SK-N-SH (cell line): ENCODE measurements around the gene USP2. TPM values are rescaled to one million over a fixed set of nuclear protein-coding genes. Genes with fewer than 3 reads are reported as not detected.

ENCODE experiments used
- CTCF ChIA-PET: fragments of 300-600, 350-600 bp; formaldehyde crosslinking; extraction: SDS; loops from one replicate; lab custom pipeline; 2021; lab: Yijun Ruan, JAX
- POLR2A ChIA-PET: fragments of 350-600 bp; sonication (Branson Sonifier 250); formaldehyde crosslinking; extraction: SDS; loops from one replicate; lab custom pipeline; 2020; ENCODE audit warnings: antibody characterized with exemption, inconsistent platforms; lab: Yijun Ruan, JAX
- DNase-seq: peaks from one replicate; pipeline ENCODE4 v3.0.0; 2012
- H2AFZ ChIP-seq: fragments of 200-600 bp; sonication (generic); 2 replicates; pipeline ENCODE4 v1.8.1; 2016; ENCODE audit warnings: antibody characterized with exemption, mild to moderate bottlenecking, low read depth
- H3F3A ChIP-seq: fragments of 200-600 bp; sonication (generic); replicated peaks from 2 replicates; pipeline ENCODE3; 2016; ENCODE audit warnings: antibody characterized with exemption, mild to moderate bottlenecking; ENCODE audit not compliant: insufficient read depth
- H3K27ac ChIP-seq, 2 experiments: fragments of 200-500 bp in 1 of 2; fragments of 200-600 bp in 1 of 2; sonication (Bioruptor generic) in 1 of 2; sonication (generic), shearing (Covaris generic) in 1 of 2; 2 replicates each; pipeline versions ENCODE4 v1.5.1 to v1.6.1; 2014 to 2016; ENCODE audit warnings: low read depth in 2 of 2, inconsistent platforms in 1 of 2, low read length in 1 of 2, mild to moderate bottlenecking in 1 of 2, mixed read lengths in 1 of 2
- H3K27me3 ChIP-seq: fragments of 200-600 bp; sonication (generic), shearing (Covaris generic); 2 replicates; pipeline ENCODE4 v1.6.1; 2016; ENCODE audit warnings: mixed run types; ENCODE audit not compliant: insufficient read depth
- H3K36me3 ChIP-seq, 2 experiments: fragments of 200-500 bp in 1 of 2; fragments of 200-600 bp in 1 of 2; sonication (Bioruptor generic) in 1 of 2; sonication (generic) in 1 of 2; replicated peaks in 1 of 2; 2 replicates each; pipeline versions ENCODE3 to v1.5.1; 2014 to 2016; ENCODE audit warnings: low read length in 1 of 2, mild to moderate bottlenecking in 1 of 2; ENCODE audit not compliant: insufficient read depth in 2 of 2, control insufficient read depth in 1 of 2
- H3K4me1 ChIP-seq, 2 experiments: fragments of 200-500 bp in 1 of 2; fragments of 200-600 bp in 1 of 2; sonication (Bioruptor generic) in 1 of 2; sonication (generic), shearing (Covaris generic) in 1 of 2; 2 replicates each; pipeline versions ENCODE4 v1.5.1 to v1.6.1; 2014 to 2016; ENCODE audit warnings: low read depth in 1 of 2, low read length in 1 of 2, mixed run types in 1 of 2; ENCODE audit not compliant: insufficient read depth in 2 of 2, control insufficient read depth in 1 of 2
- H3K4me2 ChIP-seq: fragments of 200-600 bp; sonication (generic), shearing (Covaris generic); 2 replicates; pipeline ENCODE4 v1.6.1; 2017; ENCODE audit warnings: mixed run types
- H3K4me3 ChIP-seq, 2 experiments: fragments of 200-500 bp in 1 of 2; fragments of 200-600 bp in 1 of 2; sonication (Bioruptor generic) in 1 of 2; sonication (generic), shearing (Covaris generic) in 1 of 2; 2 replicates each; pipeline versions ENCODE4 v1.5.1 to v1.8.1; 2014 to 2016; ENCODE audit warnings: low read depth in 2 of 2, inconsistent platforms in 1 of 2, low read length in 1 of 2, mild to moderate bottlenecking in 1 of 2, mixed read lengths in 1 of 2, moderate library complexity in 1 of 2
- H3K79me2 ChIP-seq: fragments of 200-600 bp; sonication (generic); 2 replicates; pipeline ENCODE4 v1.8.1; 2017; ENCODE audit warnings: mild to moderate bottlenecking; ENCODE audit not compliant: insufficient read depth
- H3K9ac ChIP-seq: fragments of 200-600 bp; sonication (generic); 2 replicates; pipeline ENCODE4 v1.6.1; 2017; ENCODE audit warnings: mixed run types
- H3K9me2 ChIP-seq: fragments of 200-600 bp; sonication (generic); 2 replicates; pipeline ENCODE4 v1.6.1; 2017; ENCODE audit warnings: mixed run types
- H3K9me3 ChIP-seq: fragments of 200-600 bp; sonication (generic); 2 replicates; pipeline ENCODE4 v1.6.1; 2017; ENCODE audit warnings: mixed run types, mild to moderate bottlenecking, moderate library complexity
- H4K20me1 ChIP-seq: fragments of 200-600 bp; sonication (generic); 2 replicates; pipeline ENCODE4 v1.6.1; 2017; ENCODE audit warnings: mild to moderate bottlenecking, mixed run types; ENCODE audit not compliant: insufficient read depth
- CHD2 ChIP-seq: fragments of 150-350 bp; IDR thresholded peaks from 2 replicates; pipeline ENCODE4 v1.6.1; 2018; ENCODE audit warnings: low read length; ENCODE audit not compliant: partially characterized antibody
- CTCF ChIP-seq: fragments of 200-600 bp; sonication (generic); IDR thresholded peaks from 2 replicates; pipeline ENCODE4 v1.6.1; 2017; ENCODE audit warnings: antibody characterized with exemption, mild to moderate bottlenecking, moderate library complexity
- EP300 ChIP-seq, 2 experiments: IDR thresholded peaks; 2 replicates each; pipeline versions ENCODE4 v1.4.0 to v1.6.1; 2012; ENCODE audit warnings: borderline replicate concordance in 1 of 2, low read depth in 1 of 2, low read length in 1 of 2
- GATA2 ChIP-seq: sonication (generic); formaldehyde crosslinking; IDR thresholded peaks from 2 replicates; pipeline ENCODE4 v1.5.0; 2020; ENCODE audit warnings: mild to moderate bottlenecking, missing genetic modification reagents
- MAX ChIP-seq: IDR thresholded peaks from 2 replicates; pipeline ENCODE4 v1.4.0; 2012; ENCODE audit warnings: low read depth
- MEF2A ChIP-seq: IDR thresholded peaks from 2 replicates; pipeline ENCODE4 v1.4.0; 2012; ENCODE audit warnings: low read depth, borderline replicate concordance
- NFIC ChIP-seq: IDR thresholded peaks from 2 replicates; pipeline ENCODE4 v1.4.0; 2012; ENCODE audit warnings: borderline replicate concordance
- PBX3 ChIP-seq: IDR thresholded peaks from 2 replicates; pipeline ENCODE4; 2012
- POLR2AphosphoS5 ChIP-seq: IDR thresholded peaks from 2 replicates; pipeline ENCODE4 v1.6.1; 2012; ENCODE audit warnings: low read depth, low read length
- RAD21 ChIP-seq: IDR thresholded peaks from 2 replicates; pipeline ENCODE4 v1.6.1; 2012; ENCODE audit warnings: mild to moderate bottlenecking, low read length
- RCOR1 ChIP-seq: fragments of 150-350 bp; IDR thresholded peaks from 2 replicates; pipeline ENCODE4 v1.6.1; 2017; ENCODE audit warnings: antibody characterized with exemption, low read length
- SIN3A ChIP-seq: IDR thresholded peaks from 2 replicates; pipeline ENCODE4 v1.6.1; 2012; ENCODE audit warnings: low read depth, mild to moderate bottlenecking, low read length, moderate library complexity, borderline replicate concordance
- SMC3 ChIP-seq: IDR thresholded peaks from 2 replicates; pipeline ENCODE4 v1.6.1; 2012; ENCODE audit warnings: low read depth, low read length, improper control_type of control experiment
- TCF12 ChIP-seq: IDR thresholded peaks from 2 replicates; pipeline ENCODE4 v1.4.0; 2012
- ZBTB33 ChIP-seq: IDR thresholded peaks from 2 replicates; pipeline ENCODE4 v1.4.0; 2012; ENCODE audit warnings: low read depth, borderline replicate concordance
- WGBS: methylation state at CpG from one replicate; pipeline ENCODE4 v1.1.6; 2017; ENCODE audit warnings: low lambda C conversion rate; 5-methylcytosine and 5-hydroxymethylcytosine counted together
- polyA plus RNA-seq, 3 experiments: library from polyadenylated mRNA; depleted of rRNA; stranded (reverse); fragments of >200 nt; gene quantifications; 2 replicates each; pipeline ENCODE4 v1.2.3, GENCODE V29; 2012

The USP2 gene
- polyA plus RNA-seq, 1 of the 3 experiments (the other 2 are of a cell fraction): 0.97 TPM

GRCh38 chr11:119323532-119324033 is 57.9 kb downstream of the USP2 start:
- no peak overlapping the region for H2AFZ ChIP-seq
- no peak overlapping the region for H3K27ac ChIP-seq
- no peak overlapping the region for H3K9ac ChIP-seq
- no peaks in the 10 kb centered on the region for H3K9me2 ChIP-seq
- no peaks in the 10 kb centered on the region for H3K9me3 ChIP-seq
- DNase-seq: peak; percentile 86
- TF ChIP-seq MAX (peak; percentile 31; the same call in 1 of the 2 replicates), SIN3A (0 out of 2 replicates have a peak, but pooled peaks have one; percentile 17), POLR2AphosphoS5 (peak; percentile 53; the same call in 1 of the 2 replicates), EP300 (IDR thresholded peaks at IDR 0.05; ENCODE audit: borderline replicate concordance in 1 of 2, low read depth in 1 of 2, low read length in 1 of 2) (peak in 1 of 2 experiments; percentile 69; a peak in 2 of 4 replicates), ZBTB33 (no peak), RAD21 (peak; percentile 85), PBX3 (peak; percentile 72), RCOR1 (peak; percentile 69), CTCF (peak; percentile 83), CHD2 (peak; percentile 47), GATA2 (CRISPR knock-in tag) (0 out of 2 replicates have a peak, but pooled peaks have one; percentile 23), NFIC (no peak), SMC3 (peak; percentile 61), TCF12 (peak; percentile 91), MEF2A (no peak)
- H3K4me1 ChIP-seq: peaks cover 0 to 11% of the 10 kb centered on the region in 2 experiments; a peak in 1 of 4 replicates
- ChIA-PET POLR2A (interaction anchor here (0.9 to 1.6 kb wide), 3 partner anchors 14 to 238 kb away, joined by 3 to 8 read pairs (median 7); a partner anchor contains a TSS), CTCF (interaction anchor here (0.6 to 8.9 kb wide), 80 partner anchors 9 to 296 kb away, joined by 3 to 106 read pairs (median 4); partner anchors contain the start of genes C1QTNF5, C2CD2L, CBL and NLRX1)
- peak overlapping the region in 1 of 2 experiments; percentile 31; a peak in 1 of 4 replicates for H3K4me3 ChIP-seq
- no peaks in the 10 kb centered on the region for H4K20me1 ChIP-seq
- H3K79me2 ChIP-seq: no peaks in the 10 kb centered on the region
- no peaks in the 10 kb centered on the region for H3K36me3 ChIP-seq
- H3K27me3 ChIP-seq: no peaks in the 10 kb centered on the region
- H3K4me2 ChIP-seq: no peak overlapping the region
- H3F3A ChIP-seq: peaks cover 4% of the 10 kb centered on the region
- WGBS: 15% methylated on average over 8 of the region's 8 CpGs
